ENCODE results near the gene PRPSAP1.
A peak's percentile ranks its signal among the peaks of the same experiment; 100 is the strongest.

PRPSAP1 gene

GRCh38 chr17:76388966-76389888 is 35.5 kb upstream of the PRPSAP1 start:
- H3K27me3 ChIP-seq (ENCODE audit: insufficient read depth, low read length) = peaks cover 25% of the 10 kb centered on the region
- no peak overlapping the region for H3K9ac ChIP-seq (ENCODE audit: low read depth, low read length)
- H3K4me3 ChIP-seq (ENCODE audit: low read length) = no peak overlapping the region
- peaks cover 34% of the 10 kb centered on the region for H3K36me3 ChIP-seq (ENCODE audit: insufficient read depth, low read depth, low read length)
- H3K9me3 ChIP-seq (ENCODE audit: insufficient read depth, low read depth, low read length) = no peaks in the 10 kb centered on the region
- peaks cover 15% of the 10 kb centered on the region for H3K4me1 ChIP-seq (ENCODE audit: insufficient read depth, low read length)
- H3K27ac ChIP-seq (ENCODE audit: low read length) = no peak overlapping the region

- peaks cover 17% of the 10 kb centered on the region for H3K36me3 ChIP-seq (ENCODE audit: insufficient read depth, low read depth, low read length)
- no peak overlapping the region for H3K27ac ChIP-seq (ENCODE audit: low read length)
- H3K9ac ChIP-seq (ENCODE audit: low read depth, low read length) = no peak overlapping the region
Measured at GRCh38 chr17:76386966-76387765, 33.5 kb upstream of the PRPSAP1 start.

GRCh38 chr17:76385892-76386786 is 32.4 kb upstream of the PRPSAP1 start:
- peaks cover 7% of the 10 kb centered on the region for H3K36me3 ChIP-seq (ENCODE audit: insufficient read depth, low read depth, low read length)
- peaks cover 56% of the 10 kb centered on the region for H3K27me3 ChIP-seq (ENCODE audit: insufficient read depth, low read length)
- no peak overlapping the region for H3K27ac ChIP-seq (ENCODE audit: low read length)
- peaks cover 17% of the 10 kb centered on the region for H3K4me1 ChIP-seq (ENCODE audit: insufficient read depth, low read length)
- H3K4me3 ChIP-seq (ENCODE audit: low read length) = no peak overlapping the region; the same call in 1 of the 2 replicates
- no peaks in the 10 kb centered on the region for H3K9me3 ChIP-seq (ENCODE audit: insufficient read depth, low read depth, low read length)
- no peak overlapping the region for H3K9ac ChIP-seq (ENCODE audit: low read depth, low read length)

More at GRCh38 chr17:76386966-76387765, 33.5 kb upstream of the PRPSAP1 start:
- no peaks in the 10 kb centered on the region for H3K9me3 ChIP-seq (ENCODE audit: insufficient read depth, low read depth, low read length)
- H3K27me3 ChIP-seq (ENCODE audit: insufficient read depth, low read length) = peaks cover 46% of the 10 kb centered on the region
- no peak overlapping the region for H3K4me3 ChIP-seq (ENCODE audit: low read length)
- peaks cover 15% of the 10 kb centered on the region for H3K4me1 ChIP-seq (ENCODE audit: insufficient read depth, low read length)

GRCh38 chr17:76384987-76385891 is 31.5 kb upstream of the PRPSAP1 start:
- Histone ChIP-seq H3K9ac (ENCODE audit: low read depth, low read length) (no peak overlapping the region), H3K27me3 (ENCODE audit: insufficient read depth, low read length) (peaks cover 62% of the 10 kb centered on the region), H3K4me3 (ENCODE audit: low read length) (peak overlapping the region; percentile 74; the same call in 1 of the 2 replicates), H3K4me1 (ENCODE audit: insufficient read depth, low read length) (peaks cover 17% of the 10 kb centered on the region), H3K27ac (ENCODE audit: low read length) (no peak overlapping the region), H3K36me3 (ENCODE audit: insufficient read depth, low read depth, low read length) (no peaks in the 10 kb centered on the region), H3K9me3 (ENCODE audit: insufficient read depth, low read depth, low read length) (no peaks in the 10 kb centered on the region)

GRCh38 chr17:76384222-76384986 is 30.7 kb upstream of the PRPSAP1 start, which contains the start of gene SPHK1:
Gene SPHK1 (plus strand): TSS chr17:76384609. CDS start chr17:76385645, 1,036 bp downstream.
- peak within 1 kb of the TSS; percentile 74 for H3K4me3 ChIP-seq (ENCODE audit: low read length)
- no peak within 1 kb of the TSS for H3K27ac ChIP-seq (ENCODE audit: low read length)
- H3K9me3 ChIP-seq (ENCODE audit: insufficient read depth, low read depth, low read length) = no peaks in the 10 kb centered on the region
- H3K4me1 ChIP-seq (ENCODE audit: insufficient read depth, low read length) = peaks cover 10% of the 10 kb centered on the region; the same call in 1 of the 2 replicates
- peaks cover 62% of the 10 kb centered on the region for H3K27me3 ChIP-seq (ENCODE audit: insufficient read depth, low read length)
- H3K9ac ChIP-seq (ENCODE audit: low read depth, low read length) = peak within 1 kb of the TSS; percentile 33; the same call in 1 of the 2 replicates
- no peaks in the 10 kb centered on the region for H3K36me3 ChIP-seq (ENCODE audit: insufficient read depth, low read depth, low read length)

GRCh38 chr17:76383546-76384221 is 30.0 kb upstream of the PRPSAP1 start:
- Histone ChIP-seq H3K9ac (ENCODE audit: low read depth, low read length) (peak overlapping the region; percentile 33; the same call in 1 of the 2 replicates), H3K4me1 (ENCODE audit: insufficient read depth, low read length) (peaks cover 3% of the 10 kb centered on the region; the same call in 1 of the 2 replicates), H3K27me3 (ENCODE audit: insufficient read depth, low read length) (peaks cover 62% of the 10 kb centered on the region), H3K4me3 (ENCODE audit: low read length) (peak overlapping the region; percentile 74), H3K36me3 (ENCODE audit: insufficient read depth, low read depth, low read length) (no peaks in the 10 kb centered on the region), H3K9me3 (ENCODE audit: insufficient read depth, low read depth, low read length) (no peaks in the 10 kb centered on the region), H3K27ac (ENCODE audit: low read length) (no peak overlapping the region)

GRCh38 chr17:76382803-76383545 is 29.3 kb upstream of the PRPSAP1 start:
- H3K9me3 ChIP-seq (ENCODE audit: insufficient read depth, low read depth, low read length) = no peaks in the 10 kb centered on the region
- H3K4me1 ChIP-seq (ENCODE audit: insufficient read depth, low read length) = peaks cover 2% of the 10 kb centered on the region; the same call in 1 of the 2 replicates
- H3K9ac ChIP-seq (ENCODE audit: low read depth, low read length) = peak overlapping the region; percentile 33; the same call in 1 of the 2 replicates
- peaks cover 62% of the 10 kb centered on the region for H3K27me3 ChIP-seq (ENCODE audit: insufficient read depth, low read length)
- no peak overlapping the region for H3K27ac ChIP-seq (ENCODE audit: low read length)
- H3K4me3 ChIP-seq (ENCODE audit: low read length) = peak overlapping the region; percentile 74
- no peaks in the 10 kb centered on the region for H3K36me3 ChIP-seq (ENCODE audit: insufficient read depth, low read depth, low read length)

GRCh38 chr17:76382351-76382802 is 28.7 kb upstream of the PRPSAP1 start:
- no peak overlapping the region for H3K27ac ChIP-seq (ENCODE audit: low read length)
- H3K9ac ChIP-seq (ENCODE audit: low read depth, low read length) = peak overlapping the region; percentile 33; the same call in 1 of the 2 replicates
- no peaks in the 10 kb centered on the region for H3K9me3 ChIP-seq (ENCODE audit: insufficient read depth, low read depth, low read length)
- H3K36me3 ChIP-seq (ENCODE audit: insufficient read depth, low read depth, low read length) = no peaks in the 10 kb centered on the region
- H3K4me1 ChIP-seq (ENCODE audit: insufficient read depth, low read length) = peaks cover 2% of the 10 kb centered on the region; the same call in 1 of the 2 replicates
- H3K4me3 ChIP-seq (ENCODE audit: low read length) = peak overlapping the region; percentile 74
- peaks cover 62% of the 10 kb centered on the region for H3K27me3 ChIP-seq (ENCODE audit: insufficient read depth, low read length)
